Measurements from ENCODE around the gene HSPD1. TPM values are rescaled to one million over a fixed set of nuclear protein-coding genes. Genes with fewer than 3 reads are reported as not detected.

HSPD1 gene
- polyA plus RNA-seq, 6 donors from 2014 or later: 58.5 to 93.4 (median 78.7) TPM

DNA sequence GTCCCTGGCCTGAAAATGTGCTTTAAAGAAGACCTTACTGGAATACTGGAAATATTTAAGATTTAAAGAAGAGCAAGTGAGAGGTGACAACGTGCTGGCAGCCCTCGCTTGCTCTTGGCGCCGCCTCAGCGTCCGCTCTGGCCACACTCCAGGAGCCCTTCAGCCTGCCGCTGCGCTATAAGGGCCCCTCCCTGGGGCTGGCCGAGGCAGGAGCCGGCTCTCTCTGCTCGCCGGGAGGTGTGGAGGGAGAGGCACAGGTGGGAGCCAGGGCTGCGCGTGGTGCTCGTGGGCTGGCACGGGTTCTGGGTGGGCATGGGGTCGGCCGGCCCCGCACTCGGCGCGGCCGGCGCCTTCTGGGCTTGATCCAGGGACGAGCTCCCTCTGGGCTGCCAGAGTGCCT lies 49.2 kb downstream of the HSPD1 start:
- Mint-ChIP-seq H3K4me1 (peaks cover 15 to 29% (median 25%) of the 10 kb centered on the region in 3 donors), H3K4me3 (no peak overlapping the region), H3K27me3 (no peaks in the 10 kb centered on the region), H3K36me3 (peaks cover 0 to 7% of the 10 kb centered on the region in 2 donors), H3K27ac (no peak overlapping the region), H3K9me3 (no peaks in the 10 kb centered on the region)
- ATAC-seq (ENCODE audit: low read depth in 2 of 2): no peak
- DNase-seq: no peak

DNA sequence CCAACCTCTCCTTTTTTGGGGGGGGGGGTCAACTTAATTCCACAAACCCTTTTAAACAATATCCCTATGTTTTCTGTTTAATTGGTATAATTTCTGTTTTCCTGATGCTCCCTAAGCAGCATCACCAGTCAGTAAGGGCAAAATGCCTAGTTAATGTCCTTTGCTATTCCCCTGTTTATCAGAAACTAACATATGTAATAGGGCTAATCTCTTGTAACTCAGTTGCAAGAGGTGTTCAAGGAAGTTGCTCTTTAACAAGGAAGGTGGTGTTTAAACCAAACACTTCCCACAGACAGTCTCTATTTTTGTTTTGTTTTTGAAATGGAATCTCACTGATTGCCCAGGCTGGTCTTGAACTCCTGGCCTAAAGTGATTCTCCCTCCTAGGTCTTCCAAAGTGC lies 52.8 kb downstream of the HSPD1 start:
- Mint-ChIP-seq H3K27me3 (peaks cover 0 to 4% (median 0%) of the 10 kb centered on the region in 3 donors), H3K9me3 (no peaks in the 10 kb centered on the region), H3K4me3 (no peak overlapping the region), H3K36me3 (no peaks in the 10 kb centered on the region), H3K27ac (no peak overlapping the region), H3K4me1 (peaks cover 0 to 2% (median 0%) of the 10 kb centered on the region in 3 donors)
- DNase-seq: no peak
- ATAC-seq (ENCODE audit: low read depth in 2 of 2): no peak

DNA sequence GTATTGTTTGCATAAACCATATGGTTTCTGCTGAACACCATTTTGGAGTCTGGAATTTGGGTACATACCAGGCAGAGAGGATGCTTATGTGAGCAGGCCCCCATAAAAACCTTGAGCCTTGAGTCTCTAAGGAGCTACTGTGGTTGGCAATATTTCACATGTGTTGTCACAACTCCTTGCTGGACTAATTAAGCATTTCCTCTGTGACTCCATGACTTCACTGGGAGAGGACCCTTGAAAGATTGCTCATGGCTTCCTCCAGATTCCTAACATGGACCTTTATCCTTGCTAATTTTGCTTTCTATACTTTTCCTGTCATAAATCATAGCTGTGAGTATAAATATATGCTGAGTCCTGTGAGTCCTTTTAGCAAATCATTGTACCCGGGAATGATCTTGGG lies 53.9 kb downstream of the HSPD1 start:
- H3K4me1 Mint-ChIP-seq: no peaks in the 10 kb centered on the region
- H3K27ac Mint-ChIP-seq: no peak overlapping the region
- H3K4me3 Mint-ChIP-seq: no peak overlapping the region
- H3K36me3 Mint-ChIP-seq: no peaks in the 10 kb centered on the region
- DNase-seq (no peak), ATAC-seq (ENCODE audit: low read depth in 2 of 2) (no peak)
- no peaks in the 10 kb centered on the region for H3K9me3 Mint-ChIP-seq
- peaks cover 0 to 4% (median 0%) of the 10 kb centered on the region in 3 donors for H3K27me3 Mint-ChIP-seq

- Mint-ChIP-seq H3K4me1 (no peaks in the 10 kb centered on the region), H3K9me3 (no peaks in the 10 kb centered on the region), H3K4me3 (no peak overlapping the region), H3K36me3 (no peaks in the 10 kb centered on the region), H3K27ac (peak overlapping the region in 1 of 6 donors; percentile 87), H3K27me3 (peaks cover 0 to 4% (median 0%) of the 10 kb centered on the region in 3 donors)
- ATAC-seq (ENCODE audit: low read depth in 2 of 2): no peak
- DNase-seq: no peak
These were observed 56.8 kb downstream of the HSPD1 start for GRCh38 chr2:197442857-197443256.

DNA sequence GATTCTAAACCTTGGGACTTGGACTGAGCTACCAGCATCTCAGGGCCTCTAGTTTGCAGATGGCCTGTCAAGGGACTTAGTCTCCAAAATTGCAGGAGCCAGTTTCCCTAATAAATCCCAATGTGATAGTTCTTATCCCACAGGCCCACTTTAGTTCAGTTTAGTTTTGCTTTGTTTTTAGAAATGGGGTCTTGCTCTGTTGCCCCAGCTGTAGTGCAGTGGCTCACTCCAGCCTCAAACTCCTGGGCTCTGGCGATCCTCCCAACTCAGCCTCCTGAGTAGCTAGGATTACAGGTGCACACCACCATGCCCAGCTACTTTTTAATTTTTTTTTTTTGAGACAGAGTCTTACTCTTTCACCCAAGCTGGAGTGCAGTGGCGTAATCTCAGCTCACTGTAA lies 62.3 kb downstream of the HSPD1 start:
- no peaks in the 10 kb centered on the region for H3K27me3 Mint-ChIP-seq
- H3K4me1 Mint-ChIP-seq: peaks cover 13 to 39% (median 29%) of the 10 kb centered on the region in 3 donors
- no peaks in the 10 kb centered on the region for H3K36me3 Mint-ChIP-seq
- no peaks in the 10 kb centered on the region for H3K9me3 Mint-ChIP-seq
- no peak for ATAC-seq (ENCODE audit: low read depth in 2 of 2)
- H3K27ac Mint-ChIP-seq: peak overlapping the region in 2 of 6 donors; percentile 21 to 57
- H3K4me3 Mint-ChIP-seq: peak overlapping the region in 4 of 8 donors; percentile 30 to 75 (median 58)
- no peak for DNase-seq

Other genes starting within 250 kb of the HSPD1 start
- 100 to 1,000 TPM; 107 to 176 (median 141) TPM for gene ANKRD44, start 189.1 kb downstream of the HSPD1 start, polyA plus RNA-seq (ENCODE audit: low read depth in 6 of 6)
- gene SF3B1, start 64.8 kb downstream of the HSPD1 start, polyA plus RNA-seq (ENCODE audit: low read depth in 6 of 6): 100 to 1,000 TPM in 5 of 6 donors, 10 to 100 TPM in 1; 99.2 to 166 (median 153) TPM
- 10 to 100 TPM; 36.6 to 83.2 (median 48.5) TPM for gene COQ10B, start 46.3 kb downstream of the HSPD1 start, polyA plus RNA-seq (ENCODE audit: low read depth in 6 of 6)
- gene HSPE1, start 539 bp upstream of the HSPD1 start, polyA plus RNA-seq (ENCODE audit: low read depth in 6 of 6): 100 to 1,000 TPM in 2 of 6 donors, 10 to 100 TPM in 4; 79.9 to 109 (median 93.0) TPM
- gene MOB4, start 16.2 kb upstream of the HSPD1 start, polyA plus RNA-seq (ENCODE audit: low read depth in 6 of 6): 10 to 100 TPM; 22.3 to 55.0 (median 43.2) TPM
- under 1 TPM in 3 of 6 donors, not detected in 3; 0.05 to 0.20 (median 0.15) TPM for gene RFTN2, start 175.7 kb upstream of the HSPD1 start, polyA plus RNA-seq (ENCODE audit: low read depth in 6 of 6)
- gene MARS2, start 205.5 kb upstream of the HSPD1 start, polyA plus RNA-seq (ENCODE audit: low read depth in 6 of 6): 1 to 10 TPM; 6.5 to 9.9 (median 8.0) TPM

Data from naive B cell (primary cell).